Fibroblast of pulmonary artery (primary cell): ENCODE results near the gene SAA4.
A peak's percentile ranks its signal among the peaks of the same experiment; 100 is the strongest.

ENCODE experiments used
- DNase-seq: peaks from one replicate; pipeline ENCODE4 v3.0.0-alpha.2; 2010; ENCODE audit warnings: low read depth
- H3K4me3 ChIP-seq: replicated peaks from 2 replicates; pipeline ENCODE4 v1.5.1; 2011; ENCODE audit warnings: low read depth, mild to moderate bottlenecking, control low read depth, low read length, moderate library complexity
- TF ChIP-seq, protein P1 (sequence below): IDR thresholded peaks from 2 replicates; pipeline ENCODE4 v1.5.1; 2011; ENCODE audit warnings: mild to moderate bottlenecking, control low read depth, low read length, inconsistent platforms; ENCODE audit errors: missing control alignments

SAA4 gene, protein sequence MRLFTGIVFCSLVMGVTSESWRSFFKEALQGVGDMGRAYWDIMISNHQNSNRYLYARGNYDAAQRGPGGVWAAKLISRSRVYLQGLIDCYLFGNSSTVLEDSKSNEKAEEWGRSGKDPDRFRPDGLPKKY

DNA sequence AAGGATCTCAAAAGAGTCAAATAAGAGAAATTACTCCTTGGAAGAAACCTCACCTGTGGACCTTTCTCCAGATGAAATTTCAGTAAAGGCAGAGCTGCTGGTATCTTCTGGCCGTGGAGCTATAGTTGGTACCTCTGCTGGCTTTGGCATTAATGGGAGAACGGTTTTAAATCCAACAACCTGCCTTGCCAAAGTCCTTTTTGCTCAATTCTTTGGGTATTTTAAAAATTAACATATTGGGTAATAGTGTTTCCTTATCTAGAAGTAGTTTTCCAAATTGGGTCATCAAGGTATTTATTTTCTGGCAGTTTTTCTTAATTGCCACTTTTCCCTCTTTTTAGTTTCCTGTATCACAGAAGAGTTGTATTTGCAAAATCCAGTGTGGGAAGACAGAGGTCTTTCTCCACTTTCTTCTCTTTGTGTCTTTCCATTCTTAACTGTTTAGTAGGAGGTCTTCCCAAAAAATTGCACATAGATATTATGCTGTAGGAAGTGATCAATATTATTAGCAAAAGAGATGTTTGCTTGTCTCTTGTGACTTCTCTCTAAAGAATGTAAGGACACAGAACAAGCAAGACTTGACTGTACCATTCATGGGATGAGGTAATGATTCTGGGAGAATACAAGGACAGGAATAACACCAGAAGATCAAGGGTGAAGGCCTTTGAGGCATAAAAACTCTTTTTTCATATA is at the start of gene SAA4:
Gene SAA4, minus strand, starts transcription at position 139 of the 693 bp plus-strand sequence. CDS start 876 bp downstream, outside the sequence.
- no peak for DNase-seq
- H3K4me3 ChIP-seq: no peak within 1 kb of the TSS
- TF ChIP-seq, protein P1, sequence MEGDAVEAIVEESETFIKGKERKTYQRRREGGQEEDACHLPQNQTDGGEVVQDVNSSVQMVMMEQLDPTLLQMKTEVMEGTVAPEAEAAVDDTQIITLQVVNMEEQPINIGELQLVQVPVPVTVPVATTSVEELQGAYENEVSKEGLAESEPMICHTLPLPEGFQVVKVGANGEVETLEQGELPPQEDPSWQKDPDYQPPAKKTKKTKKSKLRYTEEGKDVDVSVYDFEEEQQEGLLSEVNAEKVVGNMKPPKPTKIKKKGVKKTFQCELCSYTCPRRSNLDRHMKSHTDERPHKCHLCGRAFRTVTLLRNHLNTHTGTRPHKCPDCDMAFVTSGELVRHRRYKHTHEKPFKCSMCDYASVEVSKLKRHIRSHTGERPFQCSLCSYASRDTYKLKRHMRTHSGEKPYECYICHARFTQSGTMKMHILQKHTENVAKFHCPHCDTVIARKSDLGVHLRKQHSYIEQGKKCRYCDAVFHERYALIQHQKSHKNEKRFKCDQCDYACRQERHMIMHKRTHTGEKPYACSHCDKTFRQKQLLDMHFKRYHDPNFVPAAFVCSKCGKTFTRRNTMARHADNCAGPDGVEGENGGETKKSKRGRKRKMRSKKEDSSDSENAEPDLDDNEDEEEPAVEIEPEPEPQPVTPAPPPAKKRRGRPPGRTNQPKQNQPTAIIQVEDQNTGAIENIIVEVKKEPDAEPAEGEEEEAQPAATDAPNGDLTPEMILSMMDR: no peak

DNA sequence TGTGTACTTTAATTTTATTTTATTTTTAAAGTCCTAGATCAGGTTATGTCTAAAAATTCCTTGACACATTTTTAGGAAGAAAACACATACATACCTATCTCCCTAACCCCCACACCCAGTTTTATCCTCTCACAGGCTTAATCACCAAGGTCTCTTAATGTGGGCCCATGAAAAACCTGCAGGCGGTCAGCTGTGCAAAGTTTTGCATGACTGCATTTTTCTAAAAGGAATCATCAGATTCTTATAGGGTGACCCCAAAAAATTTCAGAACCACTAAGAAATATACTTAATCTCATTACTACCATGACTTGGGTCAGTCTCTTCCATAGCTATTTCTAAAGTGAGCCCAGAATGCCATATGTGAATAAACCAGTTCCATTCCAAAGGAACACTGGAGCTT is 49.2 kb upstream of the SAA4 start:
- no peak for DNase-seq
- H3K4me3 ChIP-seq: no peak overlapping the region
- TF ChIP-seq, protein P1: no peak

DNA sequence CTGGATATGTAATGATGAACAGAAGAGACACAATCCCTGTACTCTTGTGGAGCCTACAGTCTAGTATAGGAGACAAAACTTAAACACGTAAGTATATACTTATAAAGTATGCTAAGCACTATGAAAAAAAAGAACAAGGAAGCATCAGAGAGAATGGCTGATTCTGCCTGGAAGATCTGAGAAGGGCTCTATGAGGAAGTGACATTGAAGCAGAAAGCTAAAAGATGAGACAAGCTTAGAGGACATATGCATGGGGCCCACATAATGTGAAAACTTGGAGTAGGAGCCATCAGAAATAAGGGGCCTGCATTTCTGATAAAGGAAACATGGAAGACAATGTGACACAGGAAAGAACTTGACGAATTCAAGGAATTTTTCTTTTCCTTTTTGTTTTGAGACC is 46.0 kb upstream of the SAA4 start:
- TF ChIP-seq, protein P1: no peak
- no peak for DNase-seq
- H3K4me3 ChIP-seq: no peak overlapping the region

DNA sequence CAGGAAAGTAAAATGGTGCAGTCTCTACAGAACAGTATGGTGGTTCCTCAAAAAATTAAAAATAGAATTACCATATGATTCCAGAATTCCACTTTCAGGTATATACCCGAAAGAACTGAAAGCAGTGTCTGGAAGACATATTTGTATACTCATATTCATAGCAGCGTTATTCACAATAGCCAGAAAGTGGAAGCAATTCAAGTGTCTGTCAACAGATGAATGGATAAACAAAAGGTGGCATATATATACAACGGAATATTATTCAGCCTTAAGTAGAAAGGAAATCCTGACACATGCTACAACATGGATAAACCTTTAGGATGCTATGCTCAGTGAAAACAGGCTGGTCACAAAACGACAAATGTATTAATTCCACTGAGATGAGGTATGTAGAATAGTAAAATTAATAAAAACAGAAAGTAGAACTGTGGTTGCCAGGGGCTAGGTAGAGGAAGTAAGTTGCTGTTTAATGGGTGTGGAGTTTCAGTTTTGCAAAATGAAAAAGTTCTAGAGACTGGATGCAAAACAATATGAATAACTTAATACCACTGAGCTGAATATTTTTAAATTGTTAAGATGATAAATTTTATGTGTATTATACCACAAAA is 43.9 kb upstream of the SAA4 start:
- no peak overlapping the region for H3K4me3 ChIP-seq
- TF ChIP-seq, protein P1: no peak
- DNase-seq: no peak

DNA sequence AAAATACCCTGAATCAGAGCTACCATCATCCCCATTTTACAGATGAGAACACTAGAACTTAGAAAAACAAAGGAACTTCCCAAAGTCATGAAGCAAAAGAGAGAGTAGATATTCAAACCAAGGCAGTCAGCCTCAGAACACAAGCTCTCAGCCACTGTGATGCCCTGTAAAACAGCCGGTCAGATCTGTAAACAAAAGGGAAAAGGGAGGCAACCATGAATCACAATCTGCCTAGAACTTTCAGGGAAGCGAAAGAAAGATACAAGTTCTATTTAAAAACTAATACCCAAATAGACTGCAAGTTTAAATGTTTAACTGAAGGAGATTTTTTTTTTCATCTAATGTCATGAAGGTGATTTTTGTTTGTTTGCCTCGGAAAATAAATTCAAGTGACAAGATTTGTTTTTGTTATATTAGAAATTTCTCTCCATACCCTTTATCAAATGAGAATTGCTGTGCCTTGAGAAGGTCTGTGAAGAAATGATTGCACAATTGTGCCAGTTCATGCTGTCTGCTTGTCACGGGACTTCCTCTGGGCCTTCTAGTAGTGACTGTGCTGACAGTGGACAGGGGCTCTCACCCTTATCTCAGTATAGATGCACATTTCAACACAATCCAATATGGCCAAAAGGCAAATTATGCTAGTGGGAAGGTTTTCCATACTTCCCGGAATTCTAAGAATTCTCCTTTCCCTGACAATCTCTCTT is 41.1 kb upstream of the SAA4 start:
- H3K4me3 ChIP-seq: no peak overlapping the region
- TF ChIP-seq, protein P1: no peak
- DNase-seq: peak; percentile 65

DNA sequence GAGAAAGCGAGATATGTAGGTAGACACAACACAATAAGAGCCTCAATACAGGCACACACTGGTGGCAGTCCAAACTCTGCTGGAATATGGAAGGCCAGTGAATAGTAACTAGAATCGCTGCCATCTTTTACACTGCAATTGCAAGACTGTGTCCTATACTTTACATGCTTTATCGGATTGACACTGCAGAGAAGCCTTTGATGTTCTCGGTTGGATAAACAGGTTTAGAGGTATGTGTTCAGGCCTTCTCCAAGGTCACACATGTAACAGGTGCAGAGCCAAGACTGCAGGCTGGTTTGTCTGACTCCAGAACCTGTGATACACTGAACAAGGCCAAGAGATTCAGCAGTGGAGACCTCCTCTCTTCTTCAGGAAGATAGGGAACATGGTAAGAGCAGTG is 34.6 kb upstream of the SAA4 start:
- DNase-seq: no peak
- H3K4me3 ChIP-seq: no peak overlapping the region
- TF ChIP-seq, protein P1: no peak
